HUES48 (cell line): ENCODE results near the gene KLHL29.

ENCODE experiments used
- H3K27ac ChIP-seq: one replicate; pipeline ENCODE4 v1.7.0; 2013; ENCODE audit warnings: low read depth, low read length, inconsistent platforms
- H3K27me3 ChIP-seq: 2 replicates; pipeline ENCODE4 v1.6.1; 2013; ENCODE audit warnings: mild to moderate bottlenecking, low read length; ENCODE audit not compliant: control insufficient read depth, insufficient read depth
- H3K36me3 ChIP-seq: 2 replicates; pipeline ENCODE4 v1.6.1; 2013; ENCODE audit warnings: low read length; ENCODE audit not compliant: control insufficient read depth, insufficient read depth
- H3K4me1 ChIP-seq: 2 replicates; pipeline ENCODE4 v1.6.1; 2013; ENCODE audit warnings: mild to moderate bottlenecking, low read length; ENCODE audit not compliant: control insufficient read depth, insufficient read depth
- H3K4me3 ChIP-seq: 2 replicates; pipeline ENCODE4 v1.5.1; 2013; ENCODE audit warnings: mild to moderate bottlenecking, low read depth, low read length
- H3K9ac ChIP-seq: 2 replicates; pipeline ENCODE4 v1.6.1; 2013; ENCODE audit warnings: mild to moderate bottlenecking, low read depth, low read length, moderate library complexity
- H3K9me3 ChIP-seq: 2 replicates; pipeline ENCODE4 v1.6.1; 2013; ENCODE audit warnings: low read length; ENCODE audit not compliant: control insufficient read depth, insufficient read depth

The KLHL29 gene

DNA sequence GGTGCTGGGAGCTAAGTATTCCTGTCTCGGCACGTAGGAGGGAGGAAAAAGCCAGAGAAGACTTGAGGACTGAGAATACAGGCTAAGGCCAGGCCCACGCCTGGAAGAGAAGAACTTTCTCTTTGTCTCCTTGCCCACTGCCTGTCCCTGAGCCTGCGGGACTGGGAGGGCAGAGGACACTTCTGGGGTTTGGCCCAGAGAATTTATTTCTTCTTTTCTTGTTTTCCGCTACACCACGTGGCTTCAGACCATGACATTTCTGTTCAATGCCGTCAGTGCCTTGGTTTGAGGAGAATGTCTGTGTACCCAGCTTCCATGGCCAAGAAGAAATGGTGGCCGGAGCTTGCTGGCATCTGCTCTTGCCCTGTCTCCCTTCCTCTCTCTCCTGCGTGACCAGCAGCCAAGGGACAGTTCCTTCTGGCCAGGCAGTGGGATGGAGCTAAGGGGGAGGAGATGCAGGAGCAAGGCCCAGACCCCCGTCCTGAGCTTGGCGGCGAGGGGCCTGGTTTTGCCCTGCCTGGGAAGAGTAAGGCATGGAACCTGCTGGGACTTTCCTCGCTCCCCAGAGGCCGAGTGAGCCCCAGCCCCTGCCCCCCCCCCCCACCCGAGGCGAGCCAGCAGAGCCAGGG is 140.3 kb downstream of the KLHL29 start:
- H3K36me3 ChIP-seq = no peaks in the 10 kb centered on the region
- H3K4me1 ChIP-seq = peaks cover 8% of the 10 kb centered on the region
- H3K9ac ChIP-seq = no peak overlapping the region
- H3K27me3 ChIP-seq = no peaks in the 10 kb centered on the region
- no peak overlapping the region for H3K4me3 ChIP-seq
- H3K9me3 ChIP-seq = no peaks in the 10 kb centered on the region
- no peak overlapping the region for H3K27ac ChIP-seq

DNA sequence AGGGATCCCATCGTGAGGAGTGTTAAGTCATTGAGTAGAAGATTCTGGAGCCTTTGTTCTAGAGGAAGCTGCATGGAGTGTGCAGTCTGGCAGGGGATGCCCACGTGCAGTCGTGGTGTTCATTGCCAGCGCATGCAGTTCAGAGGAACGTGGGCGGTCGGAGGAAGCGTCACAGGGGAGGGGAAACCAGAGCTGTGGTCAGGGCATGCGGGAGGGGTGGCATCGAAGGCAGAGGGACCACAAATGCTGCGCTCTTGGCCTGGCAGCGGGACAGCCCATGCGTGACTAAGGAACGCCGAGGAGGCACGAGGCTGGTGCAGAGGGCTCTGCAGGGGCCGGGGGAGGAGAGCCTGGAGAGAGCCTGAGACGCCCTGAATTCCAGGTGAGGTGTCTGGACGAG is 141.1 kb downstream of the KLHL29 start:
- Histone ChIP-seq H3K36me3 (no peaks in the 10 kb centered on the region), H3K9ac (no peak overlapping the region), H3K4me3 (no peak overlapping the region), H3K9me3 (no peaks in the 10 kb centered on the region), H3K27ac (no peak overlapping the region), H3K4me1 (peaks cover 3% of the 10 kb centered on the region), H3K27me3 (no peaks in the 10 kb centered on the region)

DNA sequence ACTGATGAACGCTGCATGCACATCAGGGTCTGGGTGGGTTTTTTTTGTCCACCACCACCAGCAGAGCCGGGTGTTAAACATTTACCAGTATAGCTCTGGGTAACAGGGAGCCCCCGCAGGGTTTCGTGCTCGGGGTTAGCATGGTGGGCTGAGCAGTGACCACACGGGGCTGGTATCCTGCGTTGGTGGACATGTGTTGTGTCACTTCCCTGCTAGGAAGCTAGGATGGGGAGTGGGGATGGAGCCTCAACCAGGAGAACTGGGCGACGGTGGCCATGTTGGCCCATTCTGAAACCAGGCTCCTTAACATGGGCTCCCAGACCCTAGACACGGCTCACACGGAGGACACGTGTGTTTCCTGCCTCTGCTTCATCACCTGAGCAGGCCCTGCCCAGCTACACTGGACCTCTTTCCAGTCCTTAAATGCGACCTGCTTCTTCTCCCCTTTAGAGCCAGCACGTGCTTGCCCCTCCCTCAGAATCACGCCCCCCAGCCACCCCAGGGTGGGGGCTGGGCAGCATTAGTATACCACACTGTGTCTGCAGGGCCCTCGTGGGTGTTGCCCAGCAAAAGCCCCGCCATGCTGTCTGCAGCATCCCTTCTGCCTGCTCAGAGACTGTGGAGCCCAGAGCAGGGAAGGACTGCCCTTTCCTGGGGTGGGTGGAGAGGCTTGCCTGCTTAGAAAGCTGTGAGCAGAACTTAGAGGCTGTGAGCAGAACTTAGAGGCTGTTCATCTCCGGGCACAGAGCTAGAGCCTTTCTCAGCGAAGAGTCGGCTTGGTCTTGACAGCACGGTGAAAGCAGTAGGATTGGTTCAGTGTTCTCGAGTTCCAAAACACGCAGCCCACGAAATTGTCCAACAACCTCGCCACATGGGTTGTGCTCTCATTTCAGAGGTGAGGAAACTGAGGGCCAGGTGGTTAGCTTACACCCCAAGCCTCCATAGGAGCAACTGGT is 142.1 kb downstream of the KLHL29 start:
- peaks cover 4% of the 10 kb centered on the region for H3K4me1 ChIP-seq
- no peaks in the 10 kb centered on the region for H3K9me3 ChIP-seq
- no peak overlapping the region for H3K27ac ChIP-seq
- no peak overlapping the region for H3K4me3 ChIP-seq
- no peaks in the 10 kb centered on the region for H3K27me3 ChIP-seq
- no peak overlapping the region for H3K9ac ChIP-seq
- H3K36me3 ChIP-seq = no peaks in the 10 kb centered on the region

DNA sequence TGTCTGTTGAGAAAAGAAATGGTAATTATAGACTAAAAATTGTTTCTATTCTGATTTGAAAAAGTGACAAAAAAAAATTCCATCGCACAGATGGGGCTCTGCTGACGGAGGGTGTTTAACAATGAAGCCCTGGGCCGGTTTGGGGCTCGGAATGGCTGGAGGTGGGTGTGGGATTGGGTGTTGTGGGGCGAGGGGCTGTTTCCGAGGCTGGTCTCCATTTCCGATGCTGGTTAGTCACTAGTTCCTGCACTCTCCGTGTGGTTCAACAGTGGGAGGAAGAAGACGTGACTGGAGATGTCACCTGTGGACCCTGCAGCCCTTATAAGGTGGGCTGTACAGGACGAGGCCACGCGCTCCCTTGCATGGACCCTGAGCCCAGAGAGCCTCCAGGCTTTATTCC is 143.2 kb downstream of the KLHL29 start:
- no peaks in the 10 kb centered on the region for H3K36me3 ChIP-seq
- no peak overlapping the region for H3K9ac ChIP-seq
- H3K4me3 ChIP-seq = no peak overlapping the region
- peaks cover 14% of the 10 kb centered on the region for H3K4me1 ChIP-seq
- no peaks in the 10 kb centered on the region for H3K9me3 ChIP-seq
- no peak overlapping the region for H3K27ac ChIP-seq
- H3K27me3 ChIP-seq = no peaks in the 10 kb centered on the region

DNA sequence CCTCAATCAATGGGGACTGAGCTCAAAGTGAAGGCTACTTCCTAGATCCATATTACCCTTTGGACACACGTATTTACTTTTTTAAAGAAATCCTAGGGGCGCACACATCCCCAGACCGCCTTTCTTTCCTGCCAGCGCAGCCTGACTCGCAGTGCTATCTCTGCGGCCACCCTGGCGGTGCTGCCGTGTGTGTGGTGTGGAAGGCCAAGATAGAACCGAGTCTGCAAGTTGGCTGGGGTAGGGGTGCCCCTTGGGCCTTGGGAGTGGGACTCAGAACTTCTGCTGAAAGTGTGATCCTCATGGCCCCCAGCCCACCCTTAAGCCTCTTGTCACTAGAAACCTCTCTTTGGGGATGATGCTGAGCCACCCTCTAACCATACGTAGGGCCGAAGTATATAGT is 143.7 kb downstream of the KLHL29 start:
- no peak overlapping the region for H3K4me3 ChIP-seq
- no peak overlapping the region for H3K9ac ChIP-seq
- no peak overlapping the region for H3K27ac ChIP-seq
- no peaks in the 10 kb centered on the region for H3K9me3 ChIP-seq
- peaks cover 20% of the 10 kb centered on the region for H3K4me1 ChIP-seq
- no peaks in the 10 kb centered on the region for H3K36me3 ChIP-seq
- no peaks in the 10 kb centered on the region for H3K27me3 ChIP-seq

DNA sequence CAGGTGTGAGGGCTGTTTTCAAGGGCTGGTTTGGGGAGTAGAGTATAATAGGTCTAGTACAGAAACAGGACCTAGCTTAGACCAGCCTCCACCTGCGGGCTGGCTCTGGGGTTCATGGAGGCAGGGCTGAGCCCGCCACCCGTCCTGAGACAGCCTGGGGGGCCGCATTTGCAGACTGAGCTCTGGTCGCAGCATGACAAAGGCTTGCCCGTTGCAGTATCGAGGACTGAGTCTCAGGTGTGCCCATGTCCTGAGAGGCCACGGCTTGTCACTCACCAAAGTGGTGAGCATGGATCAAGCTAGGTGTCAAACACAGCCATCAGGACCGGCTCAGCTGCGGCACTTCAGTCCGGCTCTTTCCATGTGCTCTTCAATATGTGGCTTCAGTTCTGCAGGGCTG is 144.7 kb downstream of the KLHL29 start:
- H3K4me3 ChIP-seq = no peak overlapping the region
- H3K27ac ChIP-seq = no peak overlapping the region
- no peaks in the 10 kb centered on the region for H3K27me3 ChIP-seq
- peaks cover 26% of the 10 kb centered on the region for H3K4me1 ChIP-seq
- no peaks in the 10 kb centered on the region for H3K36me3 ChIP-seq
- H3K9me3 ChIP-seq = no peaks in the 10 kb centered on the region
- H3K9ac ChIP-seq = no peak overlapping the region

DNA sequence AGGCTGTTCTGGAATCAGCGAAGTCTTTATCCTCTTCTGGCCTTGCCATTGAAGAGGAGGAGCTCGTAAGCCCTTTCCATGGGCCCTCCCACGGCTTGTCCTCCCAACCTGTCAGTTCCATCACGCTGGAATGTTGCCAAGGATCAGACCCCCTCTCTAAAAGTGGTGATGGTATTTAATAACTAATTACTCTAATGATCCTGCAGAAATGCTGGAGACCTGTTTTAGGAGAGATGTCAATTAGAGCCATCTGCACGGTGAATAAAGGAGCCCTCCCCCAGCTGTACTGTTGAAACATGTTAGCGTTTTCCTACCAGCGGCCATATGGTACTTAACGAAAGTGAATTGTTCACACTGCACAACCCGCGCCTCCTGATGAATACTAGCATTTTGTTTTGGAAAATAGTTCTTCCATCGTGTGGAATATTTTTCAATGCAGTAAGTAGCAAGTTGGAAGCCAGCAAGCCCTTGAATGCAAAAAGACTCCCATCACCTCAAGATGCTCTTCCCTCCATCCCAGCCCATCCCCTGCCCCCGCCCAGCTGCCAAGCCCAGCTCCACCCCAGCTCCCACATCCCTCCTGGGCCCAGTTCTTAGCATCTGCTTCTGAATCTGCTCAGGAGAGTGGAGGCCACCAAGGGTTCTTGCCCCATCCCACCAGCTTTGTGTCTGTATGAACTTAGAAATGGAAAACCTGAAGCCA is 145.4 kb downstream of the KLHL29 start:
- Histone ChIP-seq H3K9me3 (no peaks in the 10 kb centered on the region), H3K9ac (no peak overlapping the region), H3K36me3 (no peaks in the 10 kb centered on the region), H3K4me3 (no peak overlapping the region), H3K27me3 (no peaks in the 10 kb centered on the region), H3K4me1 (peaks cover 29% of the 10 kb centered on the region), H3K27ac (no peak overlapping the region)

DNA sequence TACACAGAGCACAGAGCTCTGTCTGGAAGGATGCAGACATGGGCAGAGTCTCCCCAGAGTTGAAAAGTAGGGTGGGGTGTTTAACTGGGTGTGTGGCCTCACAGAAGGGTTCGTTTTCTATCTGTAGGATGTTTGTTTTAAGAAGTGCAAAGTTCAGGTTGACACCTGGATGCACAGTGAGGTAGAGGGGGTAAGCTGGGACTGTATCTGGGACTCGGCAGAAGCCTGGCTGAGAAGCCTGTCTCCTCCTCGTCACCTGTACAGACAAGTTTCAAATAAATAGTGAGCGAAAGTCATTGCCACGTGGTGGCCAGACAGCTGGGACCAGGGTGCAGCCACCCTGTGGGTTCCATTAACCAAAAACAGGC is 145.9 kb downstream of the KLHL29 start:
- Histone ChIP-seq H3K27me3 (no peaks in the 10 kb centered on the region), H3K27ac (no peak overlapping the region), H3K9ac (no peak overlapping the region), H3K9me3 (no peaks in the 10 kb centered on the region), H3K36me3 (no peaks in the 10 kb centered on the region), H3K4me3 (no peak overlapping the region), H3K4me1 (peaks cover 29% of the 10 kb centered on the region)

DNA sequence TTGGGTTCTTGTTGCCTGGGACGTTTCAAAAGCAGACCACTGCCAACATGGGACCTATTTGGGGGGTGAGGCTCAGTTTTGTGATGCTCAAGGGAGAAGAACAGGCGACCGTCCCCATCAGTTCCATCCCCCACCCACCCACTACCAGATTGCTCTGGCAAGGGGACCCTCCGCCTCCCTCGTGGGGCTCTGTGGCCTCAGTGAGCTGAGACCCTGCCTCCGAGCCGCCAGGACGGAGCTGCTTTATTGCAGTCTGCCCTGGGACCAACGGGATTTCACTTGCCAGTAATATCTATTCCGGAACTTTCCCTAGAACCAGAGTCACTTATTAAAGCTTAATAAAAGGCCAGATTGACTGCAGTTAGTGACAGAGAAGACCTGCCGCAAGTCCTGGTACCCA is 146.3 kb downstream of the KLHL29 start:
- no peak overlapping the region for H3K4me3 ChIP-seq
- peaks cover 29% of the 10 kb centered on the region for H3K4me1 ChIP-seq
- no peaks in the 10 kb centered on the region for H3K36me3 ChIP-seq
- H3K27me3 ChIP-seq = no peaks in the 10 kb centered on the region
- H3K9ac ChIP-seq = no peak overlapping the region
- H3K9me3 ChIP-seq = no peaks in the 10 kb centered on the region
- no peak overlapping the region for H3K27ac ChIP-seq

DNA sequence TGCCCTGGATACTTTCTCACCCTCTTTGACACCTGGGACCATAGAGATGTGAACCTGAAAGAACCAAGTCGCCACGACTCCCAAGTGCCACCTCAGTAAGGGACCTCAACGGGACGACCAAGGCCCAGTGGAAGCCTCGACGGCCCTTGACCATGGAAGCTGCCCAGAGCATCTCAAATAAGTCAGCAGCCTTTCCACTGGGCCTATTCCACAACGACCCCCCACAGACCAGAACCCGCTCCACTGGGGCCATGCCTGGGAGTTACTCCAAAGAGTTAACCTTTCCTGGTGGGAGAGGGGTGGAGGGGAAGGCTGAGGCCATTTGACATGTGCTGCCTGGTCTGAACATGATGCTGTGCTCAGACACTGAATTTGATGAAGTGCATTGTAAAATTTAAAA is 146.9 kb downstream of the KLHL29 start:
- no peak overlapping the region for H3K4me3 ChIP-seq
- no peak overlapping the region for H3K9ac ChIP-seq
- H3K27me3 ChIP-seq = no peaks in the 10 kb centered on the region
- no peak overlapping the region for H3K27ac ChIP-seq
- H3K4me1 ChIP-seq = peaks cover 29% of the 10 kb centered on the region
- no peaks in the 10 kb centered on the region for H3K36me3 ChIP-seq
- H3K9me3 ChIP-seq = no peaks in the 10 kb centered on the region
